Skeletal muscle tissue (tissue), 5 donors: ENCODE data around the gene RBFOX1. TPM values are rescaled to one million over a fixed set of nuclear protein-coding genes. Genes with fewer than 3 reads are reported as not detected.

Source experiments
- H3K27ac ChIP-seq: one replicate; pipeline ENCODE4 v1.7.0; 2013; ENCODE audit warnings: mild to moderate bottlenecking, low read depth, low read length, inconsistent platforms
- H3K27me3 ChIP-seq, 3 donors: one replicate each; pipeline ENCODE4 v1.7.0; 2013; ENCODE audit warnings: low read length in 3 of 3; ENCODE audit not compliant: control insufficient read depth in 3 of 3, insufficient read depth in 3 of 3
- H3K36me3 ChIP-seq, 3 donors: one replicate each; pipeline ENCODE4 v1.7.0; 2013; ENCODE audit warnings: low read length in 3 of 3; ENCODE audit not compliant: control insufficient read depth in 3 of 3, insufficient read depth in 3 of 3
- H3K4me1 ChIP-seq, 3 donors: one replicate each; pipeline ENCODE4 v1.7.0; 2013; ENCODE audit warnings: low read length in 3 of 3, mild to moderate bottlenecking in 3 of 3; ENCODE audit not compliant: control insufficient read depth in 3 of 3, insufficient read depth in 3 of 3
- H3K4me3 ChIP-seq, 3 donors: one replicate each; pipeline ENCODE4 v1.7.0; 2013; ENCODE audit warnings: low read length in 3 of 3
- H3K9ac ChIP-seq, 3 donors: one replicate each; pipeline ENCODE4 v1.7.0; 2013; ENCODE audit warnings: low read length in 3 of 3, mild to moderate bottlenecking in 3 of 3, moderate library complexity in 2 of 3, low read depth in 1 of 3
- H3K9me3 ChIP-seq, 3 donors: one replicate each; pipeline ENCODE4 v1.7.0; 2013; ENCODE audit warnings: low read length in 3 of 3; ENCODE audit not compliant: control insufficient read depth in 3 of 3
- small RNA-seq: library from RNA; depleted of rRNA; stranded (forward); fragments of <200 nt; gene quantifications from one replicate; pipeline ENCODE3, GENCODE V24; 2014
- total RNA-seq: library from RNA; depleted of rRNA; stranded (reverse); fragments of >200 nt; gene quantifications from one replicate; pipeline ENCODE4 v1.2.3, GENCODE V29; 2014
- donor health status: Osteomylitis.

The RBFOX1 gene
- total RNA-seq, 1 donor from 2014 or later: 26.1 TPM

DNA sequence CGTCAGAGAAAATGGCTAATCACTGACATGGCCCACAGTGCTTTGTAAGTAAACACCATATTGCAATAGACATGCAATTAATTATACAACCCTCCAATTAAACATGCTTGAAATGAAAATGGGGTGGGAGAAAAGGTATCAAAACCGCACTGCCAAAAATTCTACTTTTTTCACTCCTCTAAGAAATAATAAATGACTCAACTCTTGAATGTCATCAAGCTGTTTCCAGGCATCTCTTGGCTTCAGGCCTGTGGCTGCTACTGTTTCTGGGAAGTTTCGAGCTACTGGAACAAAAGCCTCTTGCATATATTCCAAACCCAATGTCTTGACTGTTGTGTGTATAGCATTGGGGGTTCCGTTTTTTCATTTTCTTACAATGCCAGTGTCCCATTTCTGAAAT is 412.6 kb downstream of the RBFOX1 start:
- H3K36me3 ChIP-seq: no peaks in the 10 kb centered on the region
- H3K9ac ChIP-seq: no peak overlapping the region
- H3K4me3 ChIP-seq: no peak overlapping the region
- no peak overlapping the region for H3K27ac ChIP-seq
- H3K27me3 ChIP-seq: no peaks in the 10 kb centered on the region
- no peaks in the 10 kb centered on the region for H3K9me3 ChIP-seq
- peaks cover 12 to 20% (median 17%) of the 10 kb centered on the region in 3 donors for H3K4me1 ChIP-seq

DNA sequence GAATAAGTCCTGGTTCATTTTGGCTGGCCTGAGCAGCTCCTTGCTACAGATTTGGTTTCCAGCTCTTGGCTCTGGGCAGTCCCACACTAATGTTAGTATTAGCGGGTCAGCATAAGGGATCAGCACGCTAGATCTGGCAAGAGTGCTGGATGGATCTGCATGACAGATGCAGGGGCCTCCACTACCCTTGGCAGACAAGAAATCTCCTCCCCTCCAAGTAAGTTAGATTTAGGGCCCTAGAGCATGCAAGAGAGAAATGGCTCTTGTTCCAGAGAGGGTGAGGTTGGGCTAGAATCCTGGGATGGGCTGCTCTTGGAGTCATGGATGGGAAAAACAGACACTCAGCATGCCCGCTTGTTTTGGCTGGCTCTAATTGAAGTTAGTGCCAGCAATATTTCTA is 414.3 kb downstream of the RBFOX1 start:
- H3K36me3 ChIP-seq: no peaks in the 10 kb centered on the region

DNA sequence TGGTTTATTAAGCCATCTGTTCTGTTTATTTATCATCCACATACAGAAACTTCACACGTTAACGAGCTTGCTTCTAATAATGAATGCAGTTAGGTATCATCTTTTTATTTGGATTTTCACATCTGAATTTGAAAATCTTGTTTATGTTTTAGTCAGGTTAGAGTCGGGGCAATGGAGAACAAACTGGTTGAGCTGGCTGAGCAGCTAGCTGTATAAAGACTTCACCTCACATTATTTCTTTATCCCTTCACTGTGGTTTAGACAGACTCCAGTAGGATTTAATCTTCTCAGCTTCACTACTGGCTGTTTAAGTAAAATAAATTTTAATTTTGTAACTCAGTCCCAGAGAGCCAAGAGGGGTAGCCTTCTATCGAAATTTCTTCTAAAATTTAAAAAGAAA is 415.9 kb downstream of the RBFOX1 start:
- Histone ChIP-seq H3K36me3 (no peaks in the 10 kb centered on the region), H3K9me3 (no peaks in the 10 kb centered on the region), H3K4me3 (no peak overlapping the region), H3K27ac (no peak overlapping the region), H3K27me3 (no peaks in the 10 kb centered on the region), H3K4me1 (peaks cover 12 to 20% (median 17%) of the 10 kb centered on the region in 3 donors), H3K9ac (no peak overlapping the region)

More for the DNA sequence above, 414.3 kb downstream of the RBFOX1 start:
- Histone ChIP-seq H3K9me3 (no peaks in the 10 kb centered on the region), H3K27ac (no peak overlapping the region), H3K4me3 (peak overlapping the region in 1 of 3 donors; percentile 27), H3K27me3 (no peaks in the 10 kb centered on the region), H3K9ac (no peak overlapping the region), H3K4me1 (peaks cover 12 to 20% (median 17%) of the 10 kb centered on the region in 3 donors)

DNA sequence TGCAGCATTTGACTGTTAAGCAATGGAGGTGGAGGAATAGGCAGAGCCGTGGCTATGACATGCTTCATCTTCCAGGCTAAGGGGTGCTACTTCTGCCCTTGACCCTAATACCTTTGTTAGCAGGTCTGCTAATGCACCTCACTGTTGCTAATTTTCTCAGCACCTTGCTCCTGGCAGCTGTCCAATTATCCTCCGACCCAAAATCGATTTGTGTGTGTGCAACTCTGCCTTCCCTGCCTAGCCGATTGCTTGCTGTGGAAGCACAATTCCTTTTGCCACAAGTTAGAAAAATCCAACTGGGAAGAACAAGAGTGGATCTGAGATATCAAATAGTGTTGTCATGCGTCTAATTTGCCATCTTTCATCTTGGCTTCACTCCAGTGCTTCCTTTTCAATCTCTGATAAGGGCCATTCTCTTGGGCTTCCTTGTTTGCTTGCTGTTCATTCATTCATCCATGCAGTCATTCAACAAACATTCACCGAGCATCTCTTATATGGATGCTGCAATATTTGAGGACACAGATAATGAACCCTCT is 422.8 kb downstream of the RBFOX1 start:
- no peak overlapping the region for H3K27ac ChIP-seq
- H3K9me3 ChIP-seq: no peaks in the 10 kb centered on the region
- peaks cover 0 to 3% (median 0%) of the 10 kb centered on the region in 3 donors for H3K4me1 ChIP-seq
- no peak overlapping the region for H3K9ac ChIP-seq
- no peak overlapping the region for H3K4me3 ChIP-seq
- H3K36me3 ChIP-seq: no peaks in the 10 kb centered on the region
- H3K27me3 ChIP-seq: no peaks in the 10 kb centered on the region

Small RNA genes lying within 50 kb of the gene (small RNA-seq; reads per million reads assigned to genes)
- gene RF00537: not detected
- not detected for gene RF00561
